Measurements from ENCODE around the gene TMEM229B.

The TMEM229B gene

DNA sequence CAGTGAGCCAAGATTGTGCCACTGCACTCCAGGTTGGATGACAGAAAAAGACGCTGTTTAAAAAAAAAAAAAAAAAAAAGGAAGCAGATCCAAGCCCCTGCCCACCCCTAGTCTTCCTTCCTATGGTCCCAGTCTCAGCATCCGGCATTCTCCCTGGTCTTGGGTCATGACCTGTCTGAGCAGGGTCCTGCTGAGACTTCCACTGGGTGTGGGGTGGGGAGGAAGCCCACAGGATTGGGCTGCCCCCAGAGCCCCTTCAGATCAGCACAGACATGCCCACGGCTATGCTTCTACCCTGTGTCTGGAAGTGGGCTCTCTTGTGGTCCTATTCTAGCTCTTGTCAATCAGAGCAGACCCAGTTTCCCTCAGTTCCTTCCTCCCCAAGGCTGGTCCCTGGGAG is 64.0 kb downstream of the TMEM229B start:
- DNase-seq (ENCODE audit: insufficient read length, low spot score): no peak
- no peak for TF ChIP-seq POLR2A (IDR thresholded peaks at IDR 0.05; ENCODE audit: low read depth, low read length)
- no peak for FAIRE-seq

DNA sequence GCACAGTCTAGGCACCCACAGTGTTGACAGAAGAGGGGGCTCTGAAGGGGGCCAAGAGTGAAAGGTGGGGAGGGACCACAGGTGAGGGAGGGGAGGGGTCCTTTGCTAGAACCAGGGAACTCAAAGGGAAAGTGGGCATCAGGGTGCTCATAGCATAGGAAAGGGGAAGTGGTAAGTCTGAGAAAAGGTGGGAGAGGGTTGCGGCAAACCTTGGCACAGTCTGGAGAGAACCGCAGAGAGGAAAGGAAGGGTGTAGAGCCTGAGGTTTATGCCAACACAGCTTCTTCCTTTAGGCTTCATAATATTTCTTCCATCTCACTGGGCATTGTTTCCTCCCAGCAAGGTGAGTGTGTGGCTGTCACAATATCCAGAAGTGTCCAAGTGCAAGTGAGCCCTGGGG is 65.1 kb downstream of the TMEM229B start:
- no peak for TF ChIP-seq POLR2A (IDR thresholded peaks at IDR 0.05; ENCODE audit: low read depth, low read length)
- FAIRE-seq (no peak), DNase-seq (ENCODE audit: insufficient read length, low spot score) (no peak)

DNA sequence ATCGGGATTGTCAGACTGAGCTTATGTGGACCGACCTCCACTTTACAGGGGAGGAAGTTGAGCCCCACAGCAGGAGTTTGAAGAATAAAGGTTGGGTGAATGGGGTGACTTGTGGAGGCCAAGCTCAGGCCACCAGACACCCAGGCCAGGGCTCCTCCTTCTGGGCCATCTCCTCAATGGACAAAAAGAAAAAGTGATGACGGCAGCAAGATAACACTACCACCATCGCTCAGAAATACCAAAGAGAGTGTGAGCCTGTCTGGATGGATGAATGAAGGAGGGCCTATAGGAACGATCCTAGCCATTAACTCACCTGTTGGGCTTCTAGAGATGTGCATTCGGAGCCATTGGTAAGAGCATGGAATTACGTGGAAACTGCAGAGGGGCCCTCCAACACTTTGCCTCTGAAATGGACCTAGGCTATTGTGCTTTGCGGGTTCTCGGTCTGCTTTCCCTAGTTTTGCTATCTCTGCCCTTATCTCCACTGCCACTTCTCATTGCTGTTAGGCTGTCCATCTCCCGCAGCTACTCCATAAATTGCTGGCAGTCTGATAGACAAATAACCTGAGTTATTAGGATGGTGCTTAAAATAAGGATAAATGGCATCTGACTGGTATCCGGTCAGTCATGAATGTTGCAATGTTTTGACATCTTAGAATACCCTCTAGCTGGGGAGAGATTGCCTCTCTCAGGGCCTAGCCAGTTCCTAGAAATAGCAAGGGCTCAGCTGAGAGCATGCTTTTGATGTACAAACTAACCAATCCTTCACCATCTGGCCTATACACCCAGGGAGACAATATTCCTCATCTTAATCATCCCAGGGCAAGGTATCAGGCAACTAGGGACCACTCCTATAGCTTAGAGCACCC is 66.9 kb downstream of the TMEM229B start:
- FAIRE-seq (no peak), DNase-seq (ENCODE audit: insufficient read length, low spot score) (no peak)
- no peak for TF ChIP-seq POLR2A (IDR thresholded peaks at IDR 0.05; ENCODE audit: low read depth, low read length)
